ENCODE measurements around the gene GPR61.

Gene GPR61

GRCh38 chr1:109537450-109538178, 2.1 kb upstream of the GPR61 start:
- no peak for DNase-seq

DNA sequence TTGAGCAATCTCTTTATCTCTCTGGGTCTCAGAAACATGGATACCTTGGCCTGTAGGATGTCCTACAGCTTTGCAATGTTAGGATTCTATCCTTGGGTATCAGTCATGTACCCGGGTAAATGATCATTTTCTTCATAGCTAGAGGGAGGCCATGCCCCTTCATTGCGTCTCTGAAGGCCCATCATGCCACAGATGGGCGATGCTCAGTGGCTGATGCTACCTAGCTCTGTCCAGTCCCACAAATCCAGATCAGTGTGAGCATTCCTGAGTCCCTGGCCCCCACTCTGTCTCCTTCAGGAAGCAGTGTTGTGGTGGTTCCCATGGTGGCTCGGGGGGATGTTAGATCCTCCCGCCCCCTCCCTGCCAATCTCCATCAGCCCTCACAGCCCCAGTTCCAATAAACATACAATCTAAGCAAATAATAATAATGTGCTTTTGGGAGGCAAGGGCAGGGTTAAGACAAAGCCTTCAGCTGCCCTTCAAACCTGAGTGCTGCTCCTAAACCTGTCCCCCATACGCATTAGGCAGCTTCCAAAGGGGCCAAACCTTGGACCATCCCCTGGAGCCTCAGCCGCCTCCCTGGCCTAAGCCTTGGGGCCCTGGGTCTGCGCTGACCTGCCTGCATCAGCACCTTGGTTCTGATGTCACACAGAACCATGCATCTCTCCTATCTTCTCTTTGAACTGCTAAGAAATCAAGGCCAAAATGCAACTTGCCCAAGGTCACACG, 681 bp upstream of the GPR61 start:
- no peak for DNase-seq

DNA sequence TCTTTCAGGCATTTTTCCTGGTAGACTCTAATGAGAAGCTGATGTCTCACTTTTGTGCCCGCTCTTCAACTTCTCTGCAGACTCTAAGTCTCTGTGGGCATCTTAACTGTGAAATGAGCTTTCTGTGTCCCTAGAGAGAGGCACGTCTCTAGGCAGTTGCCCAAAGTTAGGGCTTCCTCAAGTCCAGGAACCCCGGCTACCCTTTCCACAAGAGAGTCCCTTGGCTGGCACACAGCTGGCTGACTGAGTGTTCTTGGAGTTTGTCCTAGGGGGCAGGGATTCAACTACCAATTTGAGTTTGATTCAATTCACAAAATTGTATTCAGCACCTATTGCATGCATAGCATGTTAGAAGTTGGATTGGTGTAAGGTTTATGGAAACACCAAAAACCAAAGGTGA, 1.4 kb downstream of the GPR61 start:
- DNase-seq: no peak

- DNase-seq: no peak
Measured at GRCh38 chr1:109542657-109543056, 3.0 kb downstream of the GPR61 start.

GRCh38 chr1:109543283-109543987, 3.8 kb downstream of the GPR61 start:
- no peak for DNase-seq

DNA sequence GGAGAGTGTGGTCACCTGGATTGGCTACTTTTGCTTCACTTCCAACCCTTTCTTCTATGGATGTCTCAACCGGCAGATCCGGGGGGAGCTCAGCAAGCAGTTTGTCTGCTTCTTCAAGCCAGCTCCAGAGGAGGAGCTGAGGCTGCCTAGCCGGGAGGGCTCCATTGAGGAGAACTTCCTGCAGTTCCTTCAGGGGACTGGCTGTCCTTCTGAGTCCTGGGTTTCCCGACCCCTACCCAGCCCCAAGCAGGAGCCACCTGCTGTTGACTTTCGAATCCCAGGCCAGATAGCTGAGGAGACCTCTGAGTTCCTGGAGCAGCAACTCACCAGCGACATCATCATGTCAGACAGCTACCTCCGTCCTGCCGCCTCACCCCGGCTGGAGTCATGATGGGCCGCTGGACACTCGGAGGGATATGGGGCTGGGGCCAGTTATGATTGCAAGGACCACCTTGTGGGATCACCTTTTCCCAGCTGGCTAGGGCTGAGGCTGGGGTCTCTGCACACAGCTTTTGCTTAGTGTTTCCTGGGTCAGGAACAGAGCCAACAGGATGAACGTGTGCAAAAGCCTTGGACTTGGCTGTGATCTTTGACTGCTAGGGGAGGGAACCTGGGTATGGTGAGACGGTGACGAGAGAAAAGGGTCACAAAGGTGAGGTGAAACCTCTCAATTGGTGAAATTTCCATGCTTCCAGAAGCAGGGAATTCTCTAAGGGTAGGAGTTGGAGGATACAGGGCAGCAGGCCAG, 4.5 kb downstream of the GPR61 start:
- no peak for DNase-seq

DNA sequence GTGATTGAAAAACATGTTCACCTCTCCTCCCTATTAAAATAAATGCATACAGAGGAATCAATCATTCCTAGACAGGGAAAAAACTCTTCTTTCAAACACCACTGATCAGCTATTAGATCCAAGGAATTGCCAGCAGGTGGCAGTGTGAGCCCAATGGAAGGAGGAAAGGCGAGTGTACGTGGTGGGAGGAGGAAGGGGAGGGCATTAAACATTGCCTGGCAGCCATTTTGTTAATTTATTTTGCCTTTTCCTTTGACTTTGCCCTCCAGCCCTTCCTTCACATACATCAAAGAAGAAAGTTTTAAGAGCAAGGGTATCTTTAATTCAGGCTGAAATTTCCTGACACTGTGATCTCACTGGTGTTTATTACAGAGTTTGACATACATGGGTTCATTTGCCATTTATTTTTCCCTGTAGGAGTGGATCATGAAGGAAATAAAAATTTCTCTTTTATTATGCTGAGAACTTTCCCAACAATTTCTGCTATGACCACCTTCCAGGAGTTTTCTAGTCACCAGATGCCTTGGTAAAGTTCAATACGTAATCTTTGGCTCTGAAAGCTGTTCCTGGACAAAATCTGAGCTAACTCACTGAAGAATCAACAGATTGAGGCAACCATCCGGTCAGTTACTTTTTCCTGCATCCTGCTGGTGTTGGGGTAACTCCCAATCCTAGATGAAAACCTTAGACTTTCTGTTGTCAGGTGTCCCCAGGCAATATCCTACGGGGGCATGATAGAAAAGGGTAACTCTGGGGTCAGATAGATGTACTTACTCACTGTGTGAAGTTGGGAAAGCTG, 6.8 kb downstream of the GPR61 start:
- DNase-seq: peak; percentile 91

GRCh38 chr1:109547463-109548320, 8.0 kb downstream of the GPR61 start:
- peak; percentile 21 for DNase-seq

GRCh38 chr1:109548321-109549267, 8.9 kb downstream of the GPR61 start, which contains the start of gene GNAI3:
GNAI3 (plus strand) TSS chr1:109548615; CDS start chr1:109548721, 106 bp downstream.
- DNase-seq: peak; percentile 96

DNA sequence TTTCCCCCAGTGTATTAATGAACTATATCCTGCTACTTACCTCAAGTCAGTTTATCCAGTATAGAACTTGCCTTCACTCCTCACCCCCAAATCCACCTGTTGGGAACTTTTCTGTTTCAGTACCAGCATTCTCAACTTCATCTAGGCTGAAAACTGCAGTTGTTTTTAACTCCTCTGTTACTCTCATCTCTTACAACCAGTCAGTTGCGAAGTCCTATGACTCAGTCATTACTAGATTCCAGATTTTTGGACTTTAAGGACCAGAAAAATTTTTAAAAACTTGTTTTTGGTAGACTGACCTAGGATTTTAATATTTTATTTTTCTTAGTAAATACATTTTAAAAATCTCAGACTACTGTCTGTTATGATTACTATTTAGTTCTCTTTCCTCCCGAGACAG, 16.9 kb downstream of the GPR61 start:
- no peak for DNase-seq

- DNase-seq: no peak
Measured at GRCh38 chr1:109557520-109557919, 17.8 kb downstream of the GPR61 start.

DNA sequence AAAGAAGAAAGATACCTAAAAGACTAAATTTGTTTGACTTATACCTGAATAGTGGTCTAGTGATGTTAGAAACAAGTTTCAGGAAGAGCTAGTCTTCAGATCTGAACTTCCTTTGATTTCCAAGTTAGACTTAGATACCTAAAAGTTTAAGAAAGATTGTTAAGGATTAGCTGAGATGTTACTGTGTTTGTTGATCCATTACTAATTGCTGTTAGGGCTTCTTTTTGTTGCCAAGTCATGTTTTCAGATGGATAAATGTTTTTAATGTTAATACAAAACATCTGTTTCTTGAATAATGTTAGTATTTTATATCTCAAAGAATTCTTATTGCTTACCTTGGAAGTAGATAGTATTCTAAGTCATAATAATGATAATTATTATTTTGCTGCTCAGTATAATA, 20.3 kb downstream of the GPR61 start:
- DNase-seq: no peak

GRCh38 chr1:109564194-109564878, 24.7 kb downstream of the GPR61 start:
- no peak for DNase-seq

DNA sequence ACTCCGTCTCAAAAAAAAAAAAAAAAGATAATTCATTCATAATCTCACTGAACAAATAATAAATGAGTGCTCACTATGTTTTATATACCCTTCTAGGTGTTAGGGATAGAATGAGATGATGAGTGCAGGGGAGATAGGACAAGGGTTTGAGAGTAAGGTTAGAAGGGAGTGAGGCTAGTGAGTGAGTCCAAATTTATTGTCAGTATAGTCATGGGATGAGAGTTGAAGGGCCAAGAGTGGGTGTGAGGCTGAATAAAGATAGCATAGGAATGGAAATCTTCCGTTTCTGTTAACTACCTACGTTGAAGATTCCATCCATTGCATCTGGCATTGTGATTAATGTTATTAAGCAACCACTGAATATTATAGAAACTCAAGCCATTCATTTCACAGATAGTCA, 25.6 kb downstream of the GPR61 start:
- no peak for DNase-seq

DNA sequence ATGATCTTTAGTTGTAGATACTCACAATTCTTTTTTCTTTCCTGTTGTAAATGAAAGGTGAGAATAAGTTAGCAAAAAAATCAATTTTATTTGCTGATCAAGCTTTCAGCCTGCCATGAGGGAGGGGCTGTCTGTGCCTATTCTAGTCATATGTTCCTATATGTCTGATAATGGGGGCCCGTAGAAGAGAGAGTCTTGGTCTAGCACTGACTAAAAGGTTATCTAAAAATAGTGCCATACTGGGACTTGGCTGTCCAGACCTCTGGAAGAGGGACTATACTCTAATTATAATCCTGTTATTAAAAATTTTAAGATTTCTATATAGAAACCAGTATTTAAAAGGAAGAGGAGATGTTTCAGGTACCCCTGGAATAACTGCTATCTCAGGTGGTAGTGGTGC, 27.3 kb downstream of the GPR61 start:
- DNase-seq: no peak

DNA sequence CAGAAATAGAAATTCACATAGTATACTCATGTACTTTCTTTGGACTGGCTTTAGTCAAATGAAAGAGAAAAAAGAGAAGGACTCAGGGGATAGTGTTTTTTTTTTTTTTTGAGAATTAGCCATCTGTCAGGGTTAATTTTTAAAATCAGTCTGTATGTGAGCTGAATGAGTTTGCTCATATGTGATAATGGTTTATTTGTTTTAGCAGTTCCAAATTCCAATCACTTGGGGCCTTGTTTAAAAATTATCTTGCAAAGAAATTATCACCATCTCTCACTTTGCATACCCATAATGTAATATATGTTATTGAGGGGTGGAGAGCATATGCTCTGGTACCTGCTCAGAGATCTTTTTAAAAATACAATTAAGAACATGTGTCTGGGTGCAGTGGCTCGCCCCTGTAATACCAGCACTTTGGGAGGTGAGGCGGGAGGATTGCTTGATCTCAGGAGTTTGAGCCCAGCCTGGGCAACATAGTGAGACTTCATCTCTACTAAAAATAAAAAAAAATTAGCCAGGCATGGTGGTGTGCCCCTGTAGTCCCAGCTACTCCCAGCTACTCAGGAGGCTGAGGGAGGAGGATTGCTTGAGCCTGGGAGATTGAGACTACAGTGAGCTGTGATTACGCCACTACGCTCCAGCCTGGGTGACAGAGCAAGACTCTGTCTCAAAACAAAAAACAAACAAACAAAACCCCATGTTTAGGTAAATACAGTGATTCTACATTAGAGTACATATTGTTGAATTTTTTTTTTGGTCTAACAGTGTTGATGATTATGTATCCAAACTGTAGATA, 28.4 kb downstream of the GPR61 start:
- no peak for DNase-seq

DNA sequence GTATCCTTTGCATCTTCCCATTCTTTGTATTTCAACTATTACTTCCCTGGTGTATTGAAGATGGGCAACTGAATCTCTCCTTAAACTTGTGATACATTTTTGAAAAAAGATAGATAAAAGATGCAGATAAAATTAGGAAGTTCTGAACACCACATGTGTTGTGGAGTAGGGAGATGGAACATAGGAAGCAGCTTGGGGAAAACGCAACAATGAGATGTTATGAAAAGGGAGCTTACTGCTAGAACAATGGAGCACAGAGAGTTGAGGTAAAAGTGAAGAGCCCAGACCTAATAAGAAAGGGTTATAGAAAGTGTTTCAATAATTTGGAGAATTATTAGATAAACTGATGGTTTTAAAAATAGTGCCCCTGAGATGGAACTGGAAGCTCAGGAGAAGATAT, 29.7 kb downstream of the GPR61 start:
- DNase-seq: no peak

- no peak for DNase-seq
Measured at GRCh38 chr1:109570414-109570813, 30.7 kb downstream of the GPR61 start.

GRCh38 chr1:109573785-109574184, 34.1 kb downstream of the GPR61 start:
- DNase-seq: no peak

Data from CD4-positive, alpha-beta T cell treated with Interleukin-21 for 1 hour (primary cell).